ENCODE measurements around the gene CRIP2.

DNA sequence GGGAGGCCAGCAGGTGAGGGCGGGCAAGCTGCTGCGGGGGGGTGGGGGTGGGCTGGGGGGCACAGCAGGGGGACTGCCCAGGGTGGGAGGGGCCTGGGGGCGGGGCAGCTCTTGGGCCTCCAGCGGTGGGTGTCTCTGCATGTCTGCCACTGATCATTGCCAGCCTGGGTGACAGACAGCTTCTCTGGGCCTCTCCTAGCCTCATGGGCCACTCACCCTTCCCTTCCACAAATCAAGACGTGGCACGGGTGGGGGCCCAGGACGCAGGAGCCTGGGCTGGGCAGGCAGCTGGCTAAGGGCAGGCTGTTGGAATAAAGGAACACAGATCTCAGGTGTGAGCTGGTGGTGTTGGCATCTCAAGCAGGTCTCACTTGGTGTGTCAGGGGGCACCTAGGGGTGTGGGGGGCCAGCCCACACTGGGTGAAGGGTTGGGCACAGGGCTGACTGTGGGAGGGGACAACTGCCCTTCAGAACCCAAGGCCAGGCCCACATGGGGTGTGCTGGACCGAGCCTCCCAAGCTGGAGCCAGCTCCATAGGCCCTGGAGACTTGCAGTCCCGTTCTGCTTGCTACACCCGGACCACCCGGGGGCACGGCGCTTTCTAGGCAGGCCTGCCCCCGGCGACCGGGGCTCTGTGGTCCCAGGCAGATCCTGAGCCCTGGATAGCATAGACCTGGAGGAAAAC lies 19.4 kb downstream of the CRIP2 start:
- no peak for TF ChIP-seq FOS (IDR thresholded peaks at IDR 0.05; ENCODE audit: extremely low read depth, insufficient read length)
- TF ChIP-seq CHD4 (IDR thresholded peaks at IDR 0.05; ENCODE audit: insufficient read depth, insufficient replicate concordance, low read depth, low read length, poor library complexity, severe bottlenecking), result no peak
- no peak for TF ChIP-seq PCBP1 (IDR thresholded peaks at IDR 0.05; ENCODE audit: low read depth, low read length, poor library complexity, severe bottlenecking)
- TF ChIP-seq U2AF2 (optimal IDR thresholded peaks at IDR 0.05; ENCODE audit: low read depth, low read length), result no peak
- TF ChIP-seq HDAC8 (tag; IDR thresholded peaks at IDR 0.05), result no peak
- TF ChIP-seq, protein P1, sequence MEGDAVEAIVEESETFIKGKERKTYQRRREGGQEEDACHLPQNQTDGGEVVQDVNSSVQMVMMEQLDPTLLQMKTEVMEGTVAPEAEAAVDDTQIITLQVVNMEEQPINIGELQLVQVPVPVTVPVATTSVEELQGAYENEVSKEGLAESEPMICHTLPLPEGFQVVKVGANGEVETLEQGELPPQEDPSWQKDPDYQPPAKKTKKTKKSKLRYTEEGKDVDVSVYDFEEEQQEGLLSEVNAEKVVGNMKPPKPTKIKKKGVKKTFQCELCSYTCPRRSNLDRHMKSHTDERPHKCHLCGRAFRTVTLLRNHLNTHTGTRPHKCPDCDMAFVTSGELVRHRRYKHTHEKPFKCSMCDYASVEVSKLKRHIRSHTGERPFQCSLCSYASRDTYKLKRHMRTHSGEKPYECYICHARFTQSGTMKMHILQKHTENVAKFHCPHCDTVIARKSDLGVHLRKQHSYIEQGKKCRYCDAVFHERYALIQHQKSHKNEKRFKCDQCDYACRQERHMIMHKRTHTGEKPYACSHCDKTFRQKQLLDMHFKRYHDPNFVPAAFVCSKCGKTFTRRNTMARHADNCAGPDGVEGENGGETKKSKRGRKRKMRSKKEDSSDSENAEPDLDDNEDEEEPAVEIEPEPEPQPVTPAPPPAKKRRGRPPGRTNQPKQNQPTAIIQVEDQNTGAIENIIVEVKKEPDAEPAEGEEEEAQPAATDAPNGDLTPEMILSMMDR (IDR thresholded peaks at IDR 0.05 in 2 of 3, conservative IDR thresholded peaks at IDR 0.05 in 1 of 3; ENCODE audit: insufficient read depth in 2 of 3, low read depth in 1 of 3, low read length in 3 of 3), result no peak
- TF ChIP-seq, protein P2, sequence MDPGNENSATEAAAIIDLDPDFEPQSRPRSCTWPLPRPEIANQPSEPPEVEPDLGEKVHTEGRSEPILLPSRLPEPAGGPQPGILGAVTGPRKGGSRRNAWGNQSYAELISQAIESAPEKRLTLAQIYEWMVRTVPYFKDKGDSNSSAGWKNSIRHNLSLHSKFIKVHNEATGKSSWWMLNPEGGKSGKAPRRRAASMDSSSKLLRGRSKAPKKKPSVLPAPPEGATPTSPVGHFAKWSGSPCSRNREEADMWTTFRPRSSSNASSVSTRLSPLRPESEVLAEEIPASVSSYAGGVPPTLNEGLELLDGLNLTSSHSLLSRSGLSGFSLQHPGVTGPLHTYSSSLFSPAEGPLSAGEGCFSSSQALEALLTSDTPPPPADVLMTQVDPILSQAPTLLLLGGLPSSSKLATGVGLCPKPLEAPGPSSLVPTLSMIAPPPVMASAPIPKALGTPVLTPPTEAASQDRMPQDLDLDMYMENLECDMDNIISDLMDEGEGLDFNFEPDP (CRISPR knock-in tag; IDR thresholded peaks at IDR 0.05), result no peak
- no peak for TF ChIP-seq EZH2 (IDR thresholded peaks at IDR 0.05; ENCODE audit: borderline replicate concordance, low read depth, low read length)
- no peak for TF ChIP-seq ATF7 (IDR thresholded peaks at IDR 0.05)
